Panc1 (cell line): ENCODE data around the gene CD40LG. TPM values are rescaled to one million over a fixed set of nuclear protein-coding genes. Genes with fewer than 3 reads are reported as not detected.

Experiments
- ATAC-seq: fragments of 200-7000 bp; cut with Tn5 transposase; 2 replicates; pipeline ENCODE4 v1.9.1; 2020; ENCODE audit warnings: mild to moderate bottlenecking, moderate library complexity
- BruUV-seq: library from RNA; stranded (reverse); fragments of 400-500 nt; replicated peaks from 2 replicates; lab custom pipeline; 2021; lab: Mats Ljungman, UMichigan
- CTCF ChIA-PET: fragments of 300-600 bp; sonication (Branson Sonifier 250); formaldehyde crosslinking; loops from one replicate; lab custom pipeline; 2022; ENCODE audit warnings: antibody characterized with exemption; lab: Charles Lee
- POLR2A ChIA-PET: fragments of 300-600 bp; sonication (Branson Sonifier 250); formaldehyde crosslinking; loops from one replicate; lab custom pipeline; 2022; ENCODE audit warnings: antibody characterized with exemption; lab: Charles Lee
- DNase-seq: peaks from one replicate; pipeline ENCODE4 v3.0.0-alpha.2; 2010; ENCODE audit warnings: low read depth, low spot score
- H3K27ac ChIP-seq: 2 replicates; pipeline ENCODE4 v1.5.1; 2011; ENCODE audit warnings: mild to moderate bottlenecking, low read length, inconsistent platforms
- H3K27me3 ChIP-seq: fragments of 200-500 bp; sonication (Bioruptor generic); 2 replicates; pipeline ENCODE4 v1.6.0; 2014; ENCODE audit warnings: low read length, inconsistent platforms; ENCODE audit not compliant: control insufficient read depth, insufficient read depth
- H3K36me3 ChIP-seq: fragments of 200-500 bp; sonication (Bioruptor generic); 2 replicates; pipeline ENCODE4 v1.5.1; 2014; ENCODE audit warnings: inconsistent platforms, mild to moderate bottlenecking, low read length, moderate library complexity; ENCODE audit not compliant: control insufficient read depth, insufficient read depth
- H3K4me1 ChIP-seq: 2 replicates; pipeline ENCODE4 v1.5.1; 2011; ENCODE audit warnings: inconsistent platforms, mild to moderate bottlenecking, low read length, moderate library complexity; ENCODE audit not compliant: control insufficient read depth, insufficient read depth
- H3K4me3 ChIP-seq, 2 experiments: 2 replicates each; pipeline ENCODE4 v1.5.1; 2011 to 2012; ENCODE audit warnings: low read depth in 2 of 2, low read length in 2 of 2, mild to moderate bottlenecking in 2 of 2, inconsistent platforms in 1 of 2, moderate library complexity in 1 of 2
- H3K9me3 ChIP-seq: fragments of 200-500 bp; sonication (Bioruptor generic); 2 replicates; pipeline ENCODE4 v1.5.1; 2014; ENCODE audit warnings: low read depth, mild to moderate bottlenecking, inconsistent platforms, low read length, moderate library complexity; ENCODE audit not compliant: control insufficient read depth, insufficient read depth
- CTCF ChIP-seq: fragments of 450-650 bp; IDR thresholded peaks from 2 replicates; pipeline ENCODE4 v1.5.1; 2017; ENCODE audit warnings: mild to moderate bottlenecking
- POLR2AphosphoS5 ChIP-seq: IDR thresholded peaks from 2 replicates; pipeline ENCODE4 v1.6.1; 2012; ENCODE audit warnings: mild to moderate bottlenecking, low read depth, low read length, moderate library complexity
- SIN3A ChIP-seq: IDR thresholded peaks from 2 replicates; pipeline ENCODE4 v1.6.1; 2012; ENCODE audit warnings: low read depth, mild to moderate bottlenecking, low read length, moderate library complexity, borderline replicate concordance; ENCODE audit not compliant: insufficient read depth
- TCF7L2 ChIP-seq: IDR thresholded peaks from 2 replicates; pipeline ENCODE4 v1.6.1; 2011; ENCODE audit warnings: mild to moderate bottlenecking, low read depth, low read length, inconsistent platforms
- in situ Hi-C: cut with HindIII; loops from 2 replicates; pipeline ENCODE4 v1.10.0; 2016; ENCODE audit warnings: low sequenced_read_pairs, low pct_unique_long_range_greater_than_20kb
- intact Hi-C: fragments of 100-400 bp; cut with micrococcal nuclease; formaldehyde crosslinking; loops from one replicate; pipeline ENCODE4 v1.10.0; 2022; ENCODE audit not compliant: unreplicated experiment
- total RNA-seq: library from RNA; stranded (reverse); gene quantifications from one replicate; pipeline ENCODE4 v1.2.1, GENCODE V29; 2021; ENCODE audit not compliant: unreplicated experiment
- TF ChIP-seq, protein P1 (sequence below), 2 experiments: IDR thresholded peaks; 2 replicates each; pipeline ENCODE4 v1.6.1; 2011 to 2012; ENCODE audit warnings: low read depth in 2 of 2, control low read depth in 1 of 2, low read length in 1 of 2, mild to moderate bottlenecking in 1 of 2, moderate library complexity in 1 of 2; ENCODE audit not compliant: insufficient read depth in 1 of 2

The CD40LG gene
- total RNA-seq, 1 experiment from 2014 or later, result not detected

DNA sequence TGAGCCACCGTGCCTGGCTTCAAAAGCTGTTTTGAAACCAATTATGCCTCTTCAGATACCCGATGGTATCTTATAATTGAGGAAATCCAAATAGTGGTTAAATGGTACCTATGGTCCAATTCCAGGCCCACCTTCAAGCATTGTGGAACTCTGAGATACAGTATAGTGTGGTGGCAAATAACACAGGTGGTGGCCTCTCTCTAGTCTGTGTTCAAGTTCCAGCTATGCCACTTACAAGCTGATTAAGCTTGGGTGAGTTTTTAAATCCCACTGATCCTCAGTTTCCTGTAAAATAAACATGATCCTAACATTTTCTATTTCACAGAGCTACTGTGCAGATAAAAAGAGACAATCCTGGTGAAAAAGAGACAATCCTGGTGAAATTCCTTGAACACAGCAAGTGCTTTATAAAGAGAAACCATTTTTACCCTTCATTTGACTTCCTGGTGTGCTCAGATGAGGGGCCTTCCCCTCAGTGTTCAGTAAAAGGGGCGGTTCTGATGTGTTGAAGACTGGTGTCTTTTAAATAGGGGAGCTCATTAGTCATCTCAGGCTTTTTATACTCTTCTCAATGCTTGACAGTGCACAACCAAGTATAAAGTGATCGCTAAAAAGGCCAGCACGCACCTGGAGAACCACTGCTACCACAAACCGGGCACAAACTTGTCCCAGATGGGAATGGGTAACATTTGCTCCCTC, 30.8 kb upstream of the CD40LG start:
- H3K9me3 ChIP-seq, result no peaks in the 10 kb centered on the region
- H3K4me3 ChIP-seq, result no peak overlapping the region
- intact Hi-C loops (no loop called here), in situ Hi-C loops (no loop called here)
- TF ChIP-seq, protein P1, sequence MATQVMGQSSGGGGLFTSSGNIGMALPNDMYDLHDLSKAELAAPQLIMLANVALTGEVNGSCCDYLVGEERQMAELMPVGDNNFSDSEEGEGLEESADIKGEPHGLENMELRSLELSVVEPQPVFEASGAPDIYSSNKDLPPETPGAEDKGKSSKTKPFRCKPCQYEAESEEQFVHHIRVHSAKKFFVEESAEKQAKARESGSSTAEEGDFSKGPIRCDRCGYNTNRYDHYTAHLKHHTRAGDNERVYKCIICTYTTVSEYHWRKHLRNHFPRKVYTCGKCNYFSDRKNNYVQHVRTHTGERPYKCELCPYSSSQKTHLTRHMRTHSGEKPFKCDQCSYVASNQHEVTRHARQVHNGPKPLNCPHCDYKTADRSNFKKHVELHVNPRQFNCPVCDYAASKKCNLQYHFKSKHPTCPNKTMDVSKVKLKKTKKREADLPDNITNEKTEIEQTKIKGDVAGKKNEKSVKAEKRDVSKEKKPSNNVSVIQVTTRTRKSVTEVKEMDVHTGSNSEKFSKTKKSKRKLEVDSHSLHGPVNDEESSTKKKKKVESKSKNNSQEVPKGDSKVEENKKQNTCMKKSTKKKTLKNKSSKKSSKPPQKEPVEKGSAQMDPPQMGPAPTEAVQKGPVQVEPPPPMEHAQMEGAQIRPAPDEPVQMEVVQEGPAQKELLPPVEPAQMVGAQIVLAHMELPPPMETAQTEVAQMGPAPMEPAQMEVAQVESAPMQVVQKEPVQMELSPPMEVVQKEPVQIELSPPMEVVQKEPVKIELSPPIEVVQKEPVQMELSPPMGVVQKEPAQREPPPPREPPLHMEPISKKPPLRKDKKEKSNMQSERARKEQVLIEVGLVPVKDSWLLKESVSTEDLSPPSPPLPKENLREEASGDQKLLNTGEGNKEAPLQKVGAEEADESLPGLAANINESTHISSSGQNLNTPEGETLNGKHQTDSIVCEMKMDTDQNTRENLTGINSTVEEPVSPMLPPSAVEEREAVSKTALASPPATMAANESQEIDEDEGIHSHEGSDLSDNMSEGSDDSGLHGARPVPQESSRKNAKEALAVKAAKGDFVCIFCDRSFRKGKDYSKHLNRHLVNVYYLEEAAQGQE (IDR thresholded peaks at IDR 0.05; ENCODE audit: insufficient read depth in 1 of 2, low read depth in 2 of 2, low read length in 1 of 2), result no peak
- TF ChIP-seq POLR2AphosphoS5 (no peak), SIN3A (no peak), CTCF (no peak), TCF7L2 (no peak)
- ATAC-seq (no peak), DNase-seq (no peak)
- H3K27me3 ChIP-seq, result no peaks in the 10 kb centered on the region
- no peaks in the 10 kb centered on the region for H3K4me1 ChIP-seq
- H3K27ac ChIP-seq, result no peak overlapping the region
- ChIA-PET CTCF (no interaction called here), POLR2A (no interaction called here)
- no peaks in the 10 kb centered on the region for H3K36me3 ChIP-seq
- BruUV-seq, result no TSS peak

DNA sequence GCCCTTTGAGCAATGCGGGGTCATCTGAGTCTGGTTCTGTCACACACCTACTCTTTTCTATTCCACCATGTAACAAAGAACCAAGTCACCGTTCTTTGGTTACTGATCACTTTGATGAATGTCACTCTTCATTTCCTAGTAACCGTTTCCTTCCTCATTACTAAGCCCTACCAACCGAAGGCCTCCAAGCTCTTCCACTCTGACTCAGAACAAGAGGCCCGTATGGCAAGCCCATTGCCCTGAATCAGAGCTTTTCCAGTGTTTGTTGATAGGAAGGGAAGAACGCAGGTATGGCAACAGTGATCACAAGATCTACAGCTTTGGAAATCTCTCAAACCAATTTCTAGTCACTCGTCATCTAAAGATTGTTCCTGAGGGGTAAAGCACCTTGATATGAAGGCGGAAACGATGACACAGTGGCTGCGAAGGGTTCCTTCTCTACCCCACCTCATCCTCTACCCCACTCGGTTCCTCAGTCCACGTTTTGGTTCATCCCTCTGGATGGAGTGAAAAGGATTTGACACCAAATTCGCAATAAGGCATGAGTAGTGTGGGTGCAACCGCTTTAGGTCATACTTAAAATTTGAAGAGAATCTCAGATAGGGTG, 28.0 kb upstream of the CD40LG start:
- TF ChIP-seq CTCF (no peak), SIN3A (no peak), POLR2AphosphoS5 (no peak), TCF7L2 (no peak)
- TF ChIP-seq, protein P1 (IDR thresholded peaks at IDR 0.05; ENCODE audit: insufficient read depth in 1 of 2, low read depth in 2 of 2, low read length in 1 of 2), result no peak
- Histone ChIP-seq H3K4me3 (no peak overlapping the region), H3K36me3 (no peaks in the 10 kb centered on the region), H3K27ac (no peak overlapping the region), H3K27me3 (no peaks in the 10 kb centered on the region), H3K9me3 (no peaks in the 10 kb centered on the region), H3K4me1 (no peaks in the 10 kb centered on the region)
- in situ Hi-C loops (no loop called here), intact Hi-C loops (no loop called here)
- no peak for ATAC-seq
- no TSS peak for BruUV-seq
- no peak for DNase-seq
- ChIA-PET POLR2A (no interaction called here), CTCF (no interaction called here)
